D721Med (cell line): Measurements from ENCODE around the gene DMXL1.

Experiments used
- DNase-seq: peaks from one replicate; pipeline ENCODE4 v3.0.0; 2011; ENCODE audit warnings: low spot score; ENCODE audit not compliant: insufficient read length
- FAIRE-seq: peaks from 2 replicates; lab custom pipeline; 2011; peaks lifted over from hg19 to GRCh38; lab: Jason Lieb, UNC
- TF ChIP-seq, protein P1 (sequence below): IDR thresholded peaks from 2 replicates; pipeline ENCODE4 v1.5.1; 2012; ENCODE audit warnings: mild to moderate bottlenecking, control low read depth; ENCODE audit not compliant: insufficient read depth; ENCODE audit errors: missing control alignments

The DMXL1 gene

DNA sequence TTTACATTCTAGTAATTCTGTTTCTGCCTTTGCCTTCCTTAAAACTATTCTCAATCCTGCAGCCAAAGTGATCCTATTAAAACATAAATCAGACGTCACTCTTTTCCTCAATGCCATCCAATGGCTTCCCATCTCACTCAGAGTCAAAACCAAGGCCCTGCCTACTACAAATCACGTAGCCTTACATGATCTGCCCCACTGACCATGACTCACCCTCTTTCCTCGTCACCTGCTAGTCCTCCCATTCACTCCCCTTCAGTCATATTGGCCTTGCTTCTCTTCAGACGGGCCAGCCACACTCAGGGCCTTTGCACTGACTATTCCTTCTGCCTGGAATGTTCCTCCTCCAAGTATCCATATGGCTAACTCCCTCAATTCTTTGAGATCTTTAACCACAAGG, 39.0 kb upstream of the DMXL1 start:
- no peak for DNase-seq
- TF ChIP-seq, protein P1, sequence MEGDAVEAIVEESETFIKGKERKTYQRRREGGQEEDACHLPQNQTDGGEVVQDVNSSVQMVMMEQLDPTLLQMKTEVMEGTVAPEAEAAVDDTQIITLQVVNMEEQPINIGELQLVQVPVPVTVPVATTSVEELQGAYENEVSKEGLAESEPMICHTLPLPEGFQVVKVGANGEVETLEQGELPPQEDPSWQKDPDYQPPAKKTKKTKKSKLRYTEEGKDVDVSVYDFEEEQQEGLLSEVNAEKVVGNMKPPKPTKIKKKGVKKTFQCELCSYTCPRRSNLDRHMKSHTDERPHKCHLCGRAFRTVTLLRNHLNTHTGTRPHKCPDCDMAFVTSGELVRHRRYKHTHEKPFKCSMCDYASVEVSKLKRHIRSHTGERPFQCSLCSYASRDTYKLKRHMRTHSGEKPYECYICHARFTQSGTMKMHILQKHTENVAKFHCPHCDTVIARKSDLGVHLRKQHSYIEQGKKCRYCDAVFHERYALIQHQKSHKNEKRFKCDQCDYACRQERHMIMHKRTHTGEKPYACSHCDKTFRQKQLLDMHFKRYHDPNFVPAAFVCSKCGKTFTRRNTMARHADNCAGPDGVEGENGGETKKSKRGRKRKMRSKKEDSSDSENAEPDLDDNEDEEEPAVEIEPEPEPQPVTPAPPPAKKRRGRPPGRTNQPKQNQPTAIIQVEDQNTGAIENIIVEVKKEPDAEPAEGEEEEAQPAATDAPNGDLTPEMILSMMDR = no peak
- FAIRE-seq = no peak

DNA sequence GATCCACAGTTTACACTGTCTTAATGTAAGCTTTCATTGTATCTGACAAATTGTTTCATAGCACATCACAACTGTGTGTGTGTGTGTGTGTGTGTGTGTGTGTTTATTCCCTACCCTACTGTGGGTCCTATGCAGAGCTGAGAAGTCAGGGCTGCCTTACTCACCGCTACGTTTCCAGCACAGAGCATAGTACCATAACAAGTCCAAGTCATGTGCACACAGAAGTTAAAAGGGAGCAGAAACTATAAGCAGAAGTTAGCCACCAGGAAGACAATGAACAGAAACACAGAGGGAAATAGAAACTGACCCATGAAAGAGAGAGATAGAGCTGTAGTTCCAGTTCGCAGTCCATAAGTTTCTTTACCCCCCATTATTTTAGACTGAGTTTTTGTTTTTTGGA, 38.2 kb upstream of the DMXL1 start:
- DNase-seq (no peak), FAIRE-seq (no peak)
- TF ChIP-seq, protein P1 = no peak

DNA sequence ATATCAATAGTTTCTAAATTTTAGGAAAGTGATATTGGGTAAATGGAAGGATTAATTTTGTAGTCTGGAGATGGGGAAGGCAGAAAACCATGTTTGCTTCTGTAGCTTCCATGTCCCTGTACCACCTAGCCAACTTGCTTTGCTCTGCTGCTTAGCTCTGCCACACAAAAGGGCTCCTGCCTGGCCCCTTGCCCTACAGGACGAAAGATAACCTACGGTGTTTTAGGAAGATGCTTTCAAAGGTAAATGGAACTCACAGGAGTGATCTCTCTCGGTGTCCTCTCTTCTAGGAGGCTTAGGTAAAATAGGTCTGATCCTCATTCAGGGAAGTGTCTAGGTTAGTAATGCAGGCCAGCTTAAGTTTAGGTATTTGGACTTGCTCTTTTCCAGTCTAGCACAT, 37.8 kb upstream of the DMXL1 start:
- FAIRE-seq (no peak), DNase-seq (no peak)
- TF ChIP-seq, protein P1 = no peak

DNA sequence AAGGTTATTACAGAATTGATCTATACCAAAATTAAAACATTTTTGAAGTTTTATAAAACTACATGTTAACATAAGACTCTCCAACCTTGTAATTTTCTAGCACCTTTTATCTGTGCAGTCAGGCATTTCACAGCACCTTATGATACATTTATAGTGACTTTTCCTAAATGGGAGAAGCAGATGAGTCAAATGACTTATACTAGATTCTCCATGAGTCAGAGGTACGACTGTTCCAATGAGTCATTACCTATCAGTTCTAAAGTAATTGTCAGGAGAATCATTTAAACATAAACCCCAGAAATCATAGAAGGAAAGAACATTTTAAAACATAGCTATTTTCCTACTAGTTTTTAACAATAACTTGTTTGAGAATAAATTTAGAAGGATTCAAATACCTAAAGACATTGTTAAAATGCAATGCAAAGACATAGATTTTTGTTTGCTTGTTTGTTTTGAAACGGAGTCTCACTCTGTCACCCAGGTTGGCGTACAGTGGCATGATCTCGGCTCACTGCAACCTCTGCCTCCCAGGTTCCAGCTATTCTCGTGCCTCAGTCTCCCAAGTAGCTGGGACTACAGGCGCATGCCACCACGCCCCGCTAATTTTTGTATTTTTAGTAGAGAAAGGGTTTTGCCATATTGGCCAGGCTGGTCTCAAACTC, 34.7 kb upstream of the DMXL1 start:
- TF ChIP-seq, protein P1 = no peak
- no peak for FAIRE-seq
- no peak for DNase-seq

DNA sequence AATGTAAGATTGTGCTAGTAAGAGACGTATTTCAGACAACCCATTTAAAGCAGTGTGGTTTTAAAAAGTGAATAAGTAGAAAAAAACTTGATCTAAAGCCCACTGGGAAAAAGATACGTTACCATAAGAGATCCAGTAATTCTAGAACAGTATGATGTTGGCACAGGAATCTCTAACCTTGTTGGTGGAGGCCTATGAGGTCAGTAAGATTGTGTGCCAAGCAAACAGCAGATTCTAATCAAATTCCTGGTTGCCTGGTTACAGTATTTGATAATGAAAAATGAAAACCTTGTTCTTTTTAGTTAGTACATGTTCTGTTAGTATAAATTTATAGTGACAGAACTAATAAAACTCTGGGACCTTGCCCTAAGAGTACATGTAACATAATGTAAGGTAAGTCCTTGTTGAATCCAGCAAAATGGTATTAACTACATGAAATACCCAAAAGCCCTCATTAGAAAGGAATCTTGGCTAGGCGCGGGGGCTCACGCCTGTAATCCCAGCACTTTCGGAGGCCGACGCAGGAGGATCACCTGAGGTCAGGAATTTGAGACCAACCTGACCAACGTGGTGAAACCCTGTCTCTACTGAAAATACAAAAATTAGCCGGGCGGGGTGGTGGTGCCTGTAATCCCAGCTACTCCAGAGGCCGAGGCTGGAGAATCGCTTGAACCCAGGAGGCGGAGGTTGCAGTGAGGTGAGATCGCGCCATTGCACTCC, 33.2 kb upstream of the DMXL1 start:
- DNase-seq = no peak
- TF ChIP-seq, protein P1 = no peak
- no peak for FAIRE-seq

DNA sequence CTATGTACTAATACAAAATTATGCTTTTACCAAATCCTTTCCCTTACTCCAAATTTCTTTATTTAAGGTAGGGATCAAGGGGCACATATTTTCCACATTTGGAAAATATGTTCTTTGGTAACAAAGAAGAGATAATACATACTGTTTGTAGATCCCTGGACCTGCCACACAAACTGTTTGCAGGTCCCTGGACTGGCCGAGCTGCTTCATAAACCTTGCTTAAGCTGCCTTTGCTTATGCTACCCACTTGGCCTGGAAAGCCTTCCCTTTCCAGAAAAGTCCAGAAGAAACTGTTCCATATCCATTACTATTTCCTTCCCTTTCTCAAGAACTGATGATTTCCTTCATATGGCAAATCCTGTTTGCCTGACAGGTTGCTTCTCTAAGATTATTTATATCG, 22.6 kb upstream of the DMXL1 start:
- DNase-seq (no peak), FAIRE-seq (no peak)
- TF ChIP-seq, protein P1 = no peak

DNA sequence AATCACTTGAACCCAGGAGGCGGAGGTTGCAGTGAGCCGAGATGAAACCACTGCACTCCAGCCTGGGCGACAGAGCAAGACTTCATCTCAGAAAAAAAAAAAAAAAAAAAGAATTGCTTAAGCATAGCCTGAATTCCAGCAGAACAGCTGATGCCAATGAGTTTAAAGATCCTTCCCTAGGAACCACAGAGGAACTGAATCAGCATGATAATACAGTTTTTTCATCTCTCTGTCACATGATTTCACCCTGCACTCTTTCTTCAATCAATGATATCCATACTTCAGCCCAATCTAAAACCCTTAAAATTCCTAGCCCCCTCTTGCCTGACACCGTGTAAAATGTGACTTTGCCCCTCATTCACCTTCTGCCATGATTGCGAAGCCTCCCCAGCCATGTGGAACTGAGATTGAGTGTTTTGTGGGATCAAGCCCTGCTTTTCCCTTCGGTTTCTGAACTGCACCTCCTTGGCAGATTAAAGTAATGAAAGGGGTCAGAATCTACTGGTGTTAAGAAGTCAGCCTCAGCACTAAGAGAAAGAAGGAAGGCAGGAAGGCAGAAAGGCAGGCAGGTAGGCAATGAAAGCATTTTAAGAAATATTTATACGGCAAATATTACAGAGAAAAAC, 20.9 kb upstream of the DMXL1 start:
- DNase-seq = no peak
- FAIRE-seq = no peak
- TF ChIP-seq, protein P1 = no peak
